ENCODE data around the gene RASSF1. TPM values are rescaled to one million over a fixed set of nuclear protein-coding genes. Genes with fewer than 3 reads are reported as not detected.

Gene RASSF1
- total RNA-seq, 2 experiments from 2014 or later = 33.0 to 36.0 TPM

GRCh38 chr3:50334339-50335075, 6.1 kb downstream of the RASSF1 start:
- H4K20me1 ChIP-seq (ENCODE audit: insufficient read depth, low read length) = peaks cover 5% of the 10 kb centered on the region
- intact Hi-C loops (cut with micrococcal nuclease; ENCODE audit: unreplicated experiment) = loop anchor here (5.0 kb wide), 2 partner anchors 37 to 97 kb away; partner anchors contain the start of genes GNAI2, HYAL3 and NAA80

GRCh38 chr3:50333744-50334328, 6.8 kb downstream of the RASSF1 start:
- H3K79me2 ChIP-seq (ENCODE audit: insufficient read depth, low read depth, low read length) = peaks cover 50% of the 10 kb centered on the region

More at GRCh38 chr3:50334339-50335075, 6.1 kb downstream of the RASSF1 start:
- Histone ChIP-seq H3K4me2 (ENCODE audit: low read length) (peak overlapping the region; percentile 90), H3K9me2 (ENCODE audit: insufficient read depth, low read length) (no peaks in the 10 kb centered on the region), H3K4me3 (ENCODE audit: low read depth, low read length, poor library complexity, severe bottlenecking) (peak overlapping the region; percentile 32), H3K4me1 (ENCODE audit: insufficient read depth, low read length, poor library complexity, severe bottlenecking) (peaks cover 46% of the 10 kb centered on the region), H3K9me3 (ENCODE audit: low read length) (no peaks in the 10 kb centered on the region), H3K36me3 (ENCODE audit: insufficient read depth, low read length) (peaks cover 66% of the 10 kb centered on the region), H3K27ac (ENCODE audit: low read depth, low read length, poor library complexity, severe bottlenecking) (peak overlapping the region; percentile 37), H2AFZ (ENCODE audit: low read length) (no peak overlapping the region), H3K79me2 (ENCODE audit: insufficient read depth, low read depth, low read length) (peaks cover 50% of the 10 kb centered on the region)
- DNase-seq (ENCODE audit: low spot score) = no peak
- ChIA-PET POLR2A (interaction anchor here (1.0 to 1.8 kb wide), 2 partner anchors 14 to 16 kb away, joined by 5 to 6 read pairs; partner anchors contain the start of genes CYB561D2 and NPRL2), CTCF (ENCODE audit: unreplicated experiment) (no interaction called here)
- BruUV-seq (replicated peaks) = no TSS peak
- TF ChIP-seq EZH2phosphoT487 (IDR thresholded peaks at IDR 0.05; ENCODE audit: borderline replicate concordance, low read depth, low read length) = no peak
- TF ChIP-seq, protein P1, sequence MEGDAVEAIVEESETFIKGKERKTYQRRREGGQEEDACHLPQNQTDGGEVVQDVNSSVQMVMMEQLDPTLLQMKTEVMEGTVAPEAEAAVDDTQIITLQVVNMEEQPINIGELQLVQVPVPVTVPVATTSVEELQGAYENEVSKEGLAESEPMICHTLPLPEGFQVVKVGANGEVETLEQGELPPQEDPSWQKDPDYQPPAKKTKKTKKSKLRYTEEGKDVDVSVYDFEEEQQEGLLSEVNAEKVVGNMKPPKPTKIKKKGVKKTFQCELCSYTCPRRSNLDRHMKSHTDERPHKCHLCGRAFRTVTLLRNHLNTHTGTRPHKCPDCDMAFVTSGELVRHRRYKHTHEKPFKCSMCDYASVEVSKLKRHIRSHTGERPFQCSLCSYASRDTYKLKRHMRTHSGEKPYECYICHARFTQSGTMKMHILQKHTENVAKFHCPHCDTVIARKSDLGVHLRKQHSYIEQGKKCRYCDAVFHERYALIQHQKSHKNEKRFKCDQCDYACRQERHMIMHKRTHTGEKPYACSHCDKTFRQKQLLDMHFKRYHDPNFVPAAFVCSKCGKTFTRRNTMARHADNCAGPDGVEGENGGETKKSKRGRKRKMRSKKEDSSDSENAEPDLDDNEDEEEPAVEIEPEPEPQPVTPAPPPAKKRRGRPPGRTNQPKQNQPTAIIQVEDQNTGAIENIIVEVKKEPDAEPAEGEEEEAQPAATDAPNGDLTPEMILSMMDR (conservative IDR thresholded peaks at IDR 0.05; ENCODE audit: low read length) = no peak

More at GRCh38 chr3:50333744-50334328, 6.8 kb downstream of the RASSF1 start:
- intact Hi-C loops (cut with micrococcal nuclease; ENCODE audit: unreplicated experiment) = no loop called here
- peaks cover 5% of the 10 kb centered on the region for H4K20me1 ChIP-seq (ENCODE audit: insufficient read depth, low read length)
- ChIA-PET CTCF (ENCODE audit: unreplicated experiment) (no interaction called here), POLR2A (interaction anchor here (1.0 to 1.8 kb wide), 2 partner anchors 14 to 16 kb away, joined by 5 to 6 read pairs; partner anchors contain the start of genes CYB561D2 and NPRL2)
- H3K9me3 ChIP-seq (ENCODE audit: low read length) = no peaks in the 10 kb centered on the region
- peak overlapping the region; percentile 90 for H3K4me2 ChIP-seq (ENCODE audit: low read length)
- H3K9me2 ChIP-seq (ENCODE audit: insufficient read depth, low read length) = no peaks in the 10 kb centered on the region
- no peak overlapping the region for H2AFZ ChIP-seq (ENCODE audit: low read length)
- peaks cover 39% of the 10 kb centered on the region for H3K4me1 ChIP-seq (ENCODE audit: insufficient read depth, low read length, poor library complexity, severe bottlenecking)
- H3K4me3 ChIP-seq (ENCODE audit: low read depth, low read length, poor library complexity, severe bottlenecking) = peak overlapping the region; percentile 32
- H3K36me3 ChIP-seq (ENCODE audit: insufficient read depth, low read length) = peaks cover 70% of the 10 kb centered on the region
- no TSS peak for BruUV-seq (replicated peaks)
- no peak for DNase-seq (ENCODE audit: low spot score)
- TF ChIP-seq, protein P1 (conservative IDR thresholded peaks at IDR 0.05; ENCODE audit: low read length) = no peak
- TF ChIP-seq EZH2phosphoT487 (IDR thresholded peaks at IDR 0.05; ENCODE audit: borderline replicate concordance, low read depth, low read length) = no peak
- H3K27ac ChIP-seq (ENCODE audit: low read depth, low read length, poor library complexity, severe bottlenecking) = peak overlapping the region; percentile 37
